ENCODE results near the gene RSPH6A. TPM values are rescaled to one million over a fixed set of nuclear protein-coding genes. Genes with fewer than 3 reads are reported as not detected.
A peak's percentile ranks its signal among the peaks of the same experiment; 100 is the strongest.

Gene RSPH6A
- total and polyA plus RNA-seq, 3 donors from 2014 or later, result 17.0 to 88.3 (median 20.9) TPM

- TF ChIP-seq CTCF (IDR thresholded peaks at IDR 0.05) (peak in 2 of 3 experiments; percentile 5 to 17), POLR2A (IDR thresholded peaks at IDR 0.05) (peak; percentile 28)
- DNase-seq, result peak; percentile 99
- H3K27ac ChIP-seq, result peak within 1 kb of the TSS; percentile 90 to 93
- H3K27me3 ChIP-seq, result no peaks in the 10 kb centered on the region
- peak within 1 kb of the TSS; percentile 85 to 86 for H3K4me3 ChIP-seq
- no peaks in the 10 kb centered on the region for H3K9me3 ChIP-seq
- H3K36me3 ChIP-seq (ENCODE audit: low read depth, missing control alignments), result no peaks in the 10 kb centered on the region
- intact Hi-C loops (cut with DNase I; ENCODE audit: low total_unique reads), result no loop called here
- peaks cover 14% of the 10 kb centered on the region for H3K4me1 ChIP-seq
- 0% methylated on average over 50 to 65 of the region's 65 CpGs for WGBS, 2 donors
Observed at GRCh38 chr19:45862564-45863334, 47.6 kb upstream of the RSPH6A start, which contains the start of gene SYMPK. Gene SYMPK, minus strand, starts transcription at chr19:45863147. Its CDS starts 8,652 bp downstream, at chr19:45854495.

GRCh38 chr19:45862271-45862563 lies 47.1 kb upstream of the RSPH6A start:
- Histone ChIP-seq H3K27ac (peak overlapping the region; percentile 90 to 93), H3K9me3 (no peaks in the 10 kb centered on the region), H3K36me3 (ENCODE audit: low read depth, missing control alignments) (no peaks in the 10 kb centered on the region), H3K4me3 (peak overlapping the region; percentile 85 to 86), H3K4me1 (peaks cover 14% of the 10 kb centered on the region), H3K27me3 (no peaks in the 10 kb centered on the region)
- DNase-seq, result no peak
- TF ChIP-seq POLR2A (IDR thresholded peaks at IDR 0.05) (no peak), CTCF (IDR thresholded peaks at IDR 0.05) (no peak)
- 0 to 1% methylated on average over 11 of the region's 11 CpGs for WGBS, 2 donors
- intact Hi-C loops (cut with DNase I; ENCODE audit: low total_unique reads), result no loop called here

- Histone ChIP-seq H3K9me3 (no peaks in the 10 kb centered on the region), H3K36me3 (ENCODE audit: low read depth, missing control alignments) (no peaks in the 10 kb centered on the region), H3K27ac (no peak overlapping the region), H3K4me3 (no peak overlapping the region), H3K27me3 (no peaks in the 10 kb centered on the region), H3K4me1 (peaks cover 14% of the 10 kb centered on the region)
- no peak for TF ChIP-seq CTCF (IDR thresholded peaks at IDR 0.05)
- TF ChIP-seq POLR2A (IDR thresholded peaks at IDR 0.05), result no peak
- no peak for DNase-seq
- intact Hi-C loops (cut with DNase I; ENCODE audit: low total_unique reads), result no loop called here
- 90 to 91% methylated on average over 15 of the region's 15 CpGs for WGBS, 2 donors
Observed at GRCh38 chr19:45860359-45861259, 45.5 kb upstream of the RSPH6A start.

GRCh38 chr19:45854167-45854778 lies 39.2 kb upstream of the RSPH6A start:
- DNase-seq, result no peak
- Histone ChIP-seq H3K27me3 (no peaks in the 10 kb centered on the region), H3K36me3 (ENCODE audit: low read depth, missing control alignments) (no peaks in the 10 kb centered on the region), H3K4me3 (no peak overlapping the region), H3K9me3 (no peaks in the 10 kb centered on the region), H3K4me1 (no peaks in the 10 kb centered on the region), H3K27ac (no peak overlapping the region)
- intact Hi-C loops (cut with DNase I; ENCODE audit: low total_unique reads), result no loop called here
- 89 to 96% methylated on average over 3 to 16 of the region's 16 CpGs for WGBS, 2 donors
- no peak for TF ChIP-seq CTCF (IDR thresholded peaks at IDR 0.05)
- no peak for TF ChIP-seq POLR2A (IDR thresholded peaks at IDR 0.05)
